Natural killer cell (primary cell): ENCODE results near the gene ATP11A. TPM values are rescaled to one million over a fixed set of nuclear protein-coding genes. Genes with fewer than 3 reads are reported as not detected.

ENCODE experiments used
- ATAC-seq, 3 donors: fragments of 150-1000 bp in 2 of 3; fragments of 200-7000 bp in 1 of 3; cut with Tn5 transposase; 1 replicate in 1 of 3; 2 replicates in 2 of 3; pipeline ENCODE4 v1.10.0; 2021; ENCODE audit warnings: mild to moderate bottlenecking in 2 of 3, moderate library complexity in 2 of 3
- DNase-seq, 2 donors: peaks; one replicate each; pipeline versions ENCODE4 v3.0.0 to v3.0.0-alpha.2; 2013 to 2021; ENCODE audit warnings: mixed read lengths in 1 of 2
- H3K27ac ChIP-seq: one replicate; pipeline ENCODE4 v1.5.1; 2013; ENCODE audit warnings: mild to moderate bottlenecking, low read length
- H3K27me3 ChIP-seq: one replicate; pipeline ENCODE4 v1.6.1; 2013; ENCODE audit warnings: low read length; ENCODE audit not compliant: control insufficient read depth, insufficient read depth
- H3K36me3 ChIP-seq: one replicate; pipeline ENCODE4 v1.6.1; 2013; ENCODE audit warnings: low read length; ENCODE audit not compliant: control insufficient read depth, insufficient read depth
- H3K4me1 ChIP-seq: one replicate; pipeline ENCODE4 v1.6.1; 2013; ENCODE audit warnings: low read length; ENCODE audit not compliant: control insufficient read depth, insufficient read depth
- H3K4me3 ChIP-seq: one replicate; pipeline ENCODE4 v1.5.1; 2013; ENCODE audit warnings: low read length
- H3K9me3 ChIP-seq: one replicate; pipeline ENCODE4 v1.6.1; 2013; ENCODE audit warnings: low read length; ENCODE audit not compliant: control insufficient read depth, insufficient read depth
- H3K27ac Mint-ChIP-seq, 2 donors: one replicate each; pipeline ENCODE4 v1.8.0; 2022; ENCODE audit warnings: mild to moderate bottlenecking in 2 of 2, mixed read lengths in 2 of 2, moderate library complexity in 1 of 2
- H3K27me3 Mint-ChIP-seq, 2 donors: one replicate each; pipeline ENCODE4 v1.8.0; 2022; ENCODE audit warnings: low read depth in 2 of 2, mixed read lengths in 2 of 2
- H3K36me3 Mint-ChIP-seq: one replicate; pipeline ENCODE4 v1.8.0; 2022; ENCODE audit warnings: mixed read lengths
- H3K4me1 Mint-ChIP-seq, 2 donors: one replicate each; pipeline ENCODE4 v1.8.0; 2022; ENCODE audit warnings: mixed read lengths in 2 of 2
- H3K4me3 Mint-ChIP-seq: one replicate; pipeline ENCODE4 v1.8.0; 2022; ENCODE audit warnings: mild to moderate bottlenecking, moderate library complexity, mixed read lengths
- H3K9me3 Mint-ChIP-seq, 2 donors: one replicate each; pipeline ENCODE4 v1.8.0; 2022; ENCODE audit warnings: mixed read lengths in 2 of 2
- WGBS: methylation state at CpG from one replicate; pipeline ENCODE4 v1.1.7; 2013; ENCODE audit warnings: missing lambda C conversion rate; ENCODE audit not compliant: insufficient coverage; 5-methylcytosine and 5-hydroxymethylcytosine counted together
- intact Hi-C: fragments of 100-400 bp; cut with micrococcal nuclease; formaldehyde crosslinking; loops from one replicate; pipeline ENCODE4 v1.14.2; 2022
- total RNA-seq, 4 donors: library from RNA; stranded (reverse); fragments of 120-200 nt in 1 of 4; gene quantifications; one replicate each; pipeline versions ENCODE4 v1.2.3 to v1.2.4, GENCODE V29; 2013 to 2022
- TF ChIP-seq, protein P1 (sequence below): fragments of 200-600 bp; IDR thresholded peaks from one replicate; pipeline ENCODE4 v1.8.0; 2022; ENCODE audit warnings: antibody characterized with exemption

The ATP11A gene
- total RNA-seq, 3 donors from 2014 or later (not counting 1 experiment from before 2014, with no cell fraction given) = 47.1 to 68.6 (median 50.7) TPM

GRCh38 chr13:112726016-112726767 is 36.4 kb downstream of the ATP11A start:
- no peak overlapping the region for H3K4me3 ChIP-seq
- peak in 1 of 3 donors; percentile 8 for ATAC-seq
- Mint-ChIP-seq H3K4me3 (peak overlapping the region; percentile 6), H3K36me3 (no peaks in the 10 kb centered on the region), H3K4me1 (peaks cover 44 to 54% of the 10 kb centered on the region in 2 donors), H3K9me3 (no peaks in the 10 kb centered on the region), H3K27ac (peak overlapping the region in 1 of 2 donors; percentile 51), H3K27me3 (no peaks in the 10 kb centered on the region)
- no peak for DNase-seq
- whole genome bisulfite sequencing = 36% methylated on average over 17 of the region's 17 CpGs
- H3K36me3 ChIP-seq = no peaks in the 10 kb centered on the region
- intact Hi-C loops = no loop called here
- no peaks in the 10 kb centered on the region for H3K27me3 ChIP-seq
- peaks cover 15% of the 10 kb centered on the region for H3K4me1 ChIP-seq
- H3K27ac ChIP-seq = no peak overlapping the region
- H3K9me3 ChIP-seq = no peaks in the 10 kb centered on the region
- TF ChIP-seq, protein P1, sequence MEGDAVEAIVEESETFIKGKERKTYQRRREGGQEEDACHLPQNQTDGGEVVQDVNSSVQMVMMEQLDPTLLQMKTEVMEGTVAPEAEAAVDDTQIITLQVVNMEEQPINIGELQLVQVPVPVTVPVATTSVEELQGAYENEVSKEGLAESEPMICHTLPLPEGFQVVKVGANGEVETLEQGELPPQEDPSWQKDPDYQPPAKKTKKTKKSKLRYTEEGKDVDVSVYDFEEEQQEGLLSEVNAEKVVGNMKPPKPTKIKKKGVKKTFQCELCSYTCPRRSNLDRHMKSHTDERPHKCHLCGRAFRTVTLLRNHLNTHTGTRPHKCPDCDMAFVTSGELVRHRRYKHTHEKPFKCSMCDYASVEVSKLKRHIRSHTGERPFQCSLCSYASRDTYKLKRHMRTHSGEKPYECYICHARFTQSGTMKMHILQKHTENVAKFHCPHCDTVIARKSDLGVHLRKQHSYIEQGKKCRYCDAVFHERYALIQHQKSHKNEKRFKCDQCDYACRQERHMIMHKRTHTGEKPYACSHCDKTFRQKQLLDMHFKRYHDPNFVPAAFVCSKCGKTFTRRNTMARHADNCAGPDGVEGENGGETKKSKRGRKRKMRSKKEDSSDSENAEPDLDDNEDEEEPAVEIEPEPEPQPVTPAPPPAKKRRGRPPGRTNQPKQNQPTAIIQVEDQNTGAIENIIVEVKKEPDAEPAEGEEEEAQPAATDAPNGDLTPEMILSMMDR = no peak

GRCh38 chr13:112727581-112727980 is 37.7 kb downstream of the ATP11A start:
- H3K27me3 Mint-ChIP-seq = no peaks in the 10 kb centered on the region
- TF ChIP-seq, protein P1 = no peak
- H3K36me3 ChIP-seq = no peaks in the 10 kb centered on the region
- H3K27me3 ChIP-seq = no peaks in the 10 kb centered on the region
- H3K36me3 Mint-ChIP-seq = no peaks in the 10 kb centered on the region
- H3K4me1 ChIP-seq = peaks cover 15% of the 10 kb centered on the region
- ATAC-seq (no peak), DNase-seq (no peak)
- no peaks in the 10 kb centered on the region for H3K9me3 Mint-ChIP-seq
- H3K4me3 ChIP-seq = no peak overlapping the region
- no peak overlapping the region for H3K27ac Mint-ChIP-seq
- H3K4me3 Mint-ChIP-seq = no peak overlapping the region
- H3K9me3 ChIP-seq = no peaks in the 10 kb centered on the region
- H3K27ac ChIP-seq = no peak overlapping the region
- peaks cover 35 to 51% of the 10 kb centered on the region in 2 donors for H3K4me1 Mint-ChIP-seq
- intact Hi-C loops = no loop called here
- 92% methylated on average over 17 of the region's 17 CpGs for WGBS

DNA sequence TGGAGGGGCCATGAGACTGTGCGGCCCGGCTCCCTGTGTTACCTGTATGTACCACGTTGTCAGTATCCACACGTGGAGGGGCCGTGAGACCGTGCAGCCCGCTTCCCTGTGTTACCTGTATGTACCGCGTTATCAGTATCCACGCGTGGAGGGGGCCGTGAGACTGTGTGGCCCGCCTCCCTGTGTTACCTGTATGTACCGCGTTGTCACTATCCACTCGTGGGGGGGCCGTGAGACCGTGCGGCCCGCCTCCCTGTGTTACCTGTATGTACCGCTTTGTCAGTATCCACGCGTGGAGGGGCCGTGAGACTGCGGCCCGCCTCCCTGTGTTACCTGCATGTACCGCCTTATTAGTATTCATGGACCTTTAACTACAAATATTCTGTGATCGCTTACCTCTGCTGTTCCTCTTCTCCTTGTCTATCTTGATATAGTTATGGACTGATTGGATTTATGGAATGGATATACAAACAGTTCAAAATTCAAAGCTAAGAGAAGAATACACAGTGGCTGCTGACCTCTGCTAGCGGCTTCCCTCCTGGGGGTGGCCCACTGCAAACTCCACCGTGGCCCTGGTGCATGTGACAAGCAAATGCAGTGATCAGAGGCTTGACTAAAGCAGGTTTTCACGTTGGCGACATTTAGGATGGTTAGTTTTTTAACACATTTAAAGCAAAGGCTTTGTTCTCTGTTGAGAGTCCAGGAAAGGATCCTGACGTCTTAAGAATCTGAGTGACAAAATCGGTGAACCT is 38.7 kb downstream of the ATP11A start:
- H3K9me3 ChIP-seq = no peaks in the 10 kb centered on the region
- TF ChIP-seq, protein P1 = no peak
- no peak overlapping the region for H3K27ac Mint-ChIP-seq
- no peak overlapping the region for H3K27ac ChIP-seq
- WGBS = 97% methylated on average over 33 of the region's 34 CpGs
- H3K27me3 ChIP-seq = no peaks in the 10 kb centered on the region
- H3K36me3 Mint-ChIP-seq = no peaks in the 10 kb centered on the region
- DNase-seq (no peak), ATAC-seq (no peak)
- intact Hi-C loops = no loop called here
- H3K4me1 Mint-ChIP-seq = peaks cover 29 to 47% of the 10 kb centered on the region in 2 donors
- H3K36me3 ChIP-seq = no peaks in the 10 kb centered on the region
- no peak overlapping the region for H3K4me3 ChIP-seq
- no peak overlapping the region for H3K4me3 Mint-ChIP-seq
- peaks cover 15% of the 10 kb centered on the region for H3K4me1 ChIP-seq
- no peaks in the 10 kb centered on the region for H3K27me3 Mint-ChIP-seq
- no peaks in the 10 kb centered on the region for H3K9me3 Mint-ChIP-seq
